ENCODE measurements around the gene TBC1D22B. TPM values are rescaled to one million over a fixed set of nuclear protein-coding genes. Genes with fewer than 3 reads are reported as not detected.
"Not testable (repeated sequence)": the region's sequence is repeated elsewhere in the genome, so short reads cannot be mapped to it uniquely, and the experiment has no call there.

Gene TBC1D22B
- total RNA-seq, 2 experiments from 2014 or later = 12.1 to 12.3 TPM

- Mint-ChIP-seq H3K9me3 (no peaks in the 10 kb centered on the region), H3K4me1 (ENCODE audit: low read depth) (no peaks in the 10 kb centered on the region), H3K27ac (no peak overlapping the region), H3K4me3 (no peak overlapping the region), H3K36me3 (ENCODE audit: low read depth) (peaks cover 1% of the 10 kb centered on the region), H3K27me3 (peaks cover 12% of the 10 kb centered on the region)
- CTCF ChIA-PET = interaction anchor here (0.7 to 2.6 kb wide), 2 partner anchors 15 to 586 kb away, joined by 3 to 11 read pairs; no protein-coding TSS in a partner anchor
- no peak for DNase-seq
- no peak for ATAC-seq
- intact Hi-C loops (cut with micrococcal nuclease) = no loop called here
- POLR2A ChIA-PET = no interaction called here
- TF ChIP-seq CTCF (IDR thresholded peaks at IDR 0.05) = no peak
Measured at GRCh38 chr6:37339741-37340638, 82.4 kb downstream of the TBC1D22B start.

GRCh38 chr6:37340639-37340943 lies 83.0 kb downstream of the TBC1D22B start:
- H3K4me3 Mint-ChIP-seq = no peak overlapping the region
- peaks cover 1% of the 10 kb centered on the region for H3K36me3 Mint-ChIP-seq (ENCODE audit: low read depth)
- no peak overlapping the region for H3K27ac Mint-ChIP-seq
- CTCF ChIA-PET = interaction anchor here (2.6 kb wide), 1 partner anchor 15 kb away, joined by 11 read pairs; no protein-coding TSS in a partner anchor
- intact Hi-C loops (cut with micrococcal nuclease) = no loop called here
- H3K27me3 Mint-ChIP-seq = peaks cover 12% of the 10 kb centered on the region
- H3K9me3 Mint-ChIP-seq = no peaks in the 10 kb centered on the region
- no peak for TF ChIP-seq CTCF (IDR thresholded peaks at IDR 0.05)
- ATAC-seq (no peak), DNase-seq (no peak)
- no peaks in the 10 kb centered on the region for H3K4me1 Mint-ChIP-seq (ENCODE audit: low read depth)
- POLR2A ChIA-PET = no interaction called here

- ChIA-PET POLR2A (interaction anchor here (0.6 kb wide), 1 partner anchor 23 kb away, joined by 3 read pairs; no protein-coding TSS in a partner anchor), CTCF (interaction anchor here (0.9 to 1.2 kb wide), 2 partner anchors 12 to 18 kb away, joined by 3 read pairs; no protein-coding TSS in a partner anchor)
- Mint-ChIP-seq H3K27me3 (peaks cover 27% of the 10 kb centered on the region), H3K36me3 (ENCODE audit: low read depth) (peaks cover 1% of the 10 kb centered on the region), H3K4me1 (ENCODE audit: low read depth) (no peaks in the 10 kb centered on the region), H3K9me3 (no peaks in the 10 kb centered on the region), H3K4me3 (no peak overlapping the region), H3K27ac (no peak overlapping the region)
- DNase-seq (no peak), ATAC-seq (no peak)
- no peak for TF ChIP-seq CTCF (IDR thresholded peaks at IDR 0.05)
- intact Hi-C loops (cut with micrococcal nuclease) = no loop called here
Measured at GRCh38 chr6:37343248-37343647, 85.7 kb downstream of the TBC1D22B start.

GRCh38 chr6:37344308-37344707 lies 86.7 kb downstream of the TBC1D22B start:
- intact Hi-C loops (cut with micrococcal nuclease) = no loop called here
- ChIA-PET CTCF (interaction anchor here (1.2 kb wide), 1 partner anchor 17 kb away, joined by 3 read pairs; no protein-coding TSS in a partner anchor), POLR2A (no interaction called here)
- Mint-ChIP-seq H3K27me3 (peaks cover 27% of the 10 kb centered on the region), H3K4me3 (no peak overlapping the region), H3K36me3 (ENCODE audit: low read depth) (no peaks in the 10 kb centered on the region), H3K27ac (no peak overlapping the region), H3K9me3 (no peaks in the 10 kb centered on the region), H3K4me1 (ENCODE audit: low read depth) (no peaks in the 10 kb centered on the region)
- DNase-seq = no peak
- no peak for ATAC-seq
- no peak for TF ChIP-seq CTCF (IDR thresholded peaks at IDR 0.05)

GRCh38 chr6:37345804-37346203 lies 88.2 kb downstream of the TBC1D22B start:
- DNase-seq; H3K27ac Mint-ChIP-seq; POLR2A ChIA-PET; H3K4me1 Mint-ChIP-seq (ENCODE audit: low read depth); ATAC-seq; H3K4me3 Mint-ChIP-seq; CTCF ChIA-PET; H3K36me3 Mint-ChIP-seq (ENCODE audit: low read depth); intact Hi-C loops (cut with micrococcal nuclease); H3K9me3 Mint-ChIP-seq: not testable (repeated sequence)
- H3K27me3 Mint-ChIP-seq = peaks cover 27% of the 10 kb centered on the region
